H9 (cell line): ENCODE measurements around the gene DTNB. TPM values are rescaled to one million over a fixed set of nuclear protein-coding genes. Genes with fewer than 3 reads are reported as not detected.
A peak's percentile ranks its signal among the peaks of the same experiment; 100 is the strongest.

Source experiments
- DNase-seq: peaks from one replicate; pipeline ENCODE4 v3.0.0-alpha.2; 2017
- H2AFZ ChIP-seq: one replicate; pipeline ENCODE4 v1.6.1; 2013; ENCODE audit warnings: mild to moderate bottlenecking, low read length, control low read depth, moderate library complexity
- H2AK5ac ChIP-seq: 2 replicates; pipeline ENCODE4 v1.6.1; 2013; ENCODE audit warnings: low read length, control low read depth, mixed read lengths; ENCODE audit not compliant: insufficient read length
- H2BK120ac ChIP-seq: one replicate; pipeline ENCODE4 v1.6.1; 2013; ENCODE audit warnings: low read depth, mild to moderate bottlenecking, low read length, control low read depth, inconsistent platforms; ENCODE audit not compliant: poor library complexity, severe bottlenecking
- H2BK12ac ChIP-seq: 2 replicates; pipeline ENCODE4 v1.6.1; 2013; ENCODE audit warnings: low read length, control low read depth, mixed read lengths, low read depth; ENCODE audit not compliant: insufficient read length
- H2BK15ac ChIP-seq: 2 replicates; pipeline ENCODE4 v1.6.1; 2013; ENCODE audit warnings: low read depth, low read length, control low read depth
- H2BK20ac ChIP-seq: one replicate; pipeline ENCODE4 v1.6.1; 2013; ENCODE audit warnings: low read depth, mild to moderate bottlenecking, low read length, control low read depth, inconsistent platforms; ENCODE audit not compliant: poor library complexity, severe bottlenecking
- H2BK5ac ChIP-seq: 2 replicates; pipeline ENCODE4 v1.6.1; 2013; ENCODE audit warnings: low read length, control low read depth, mixed read lengths; ENCODE audit not compliant: insufficient read length
- H3K14ac ChIP-seq: 2 replicates; pipeline ENCODE4 v1.6.1; 2013; ENCODE audit warnings: low read length, control low read depth; ENCODE audit not compliant: insufficient read depth
- H3K18ac ChIP-seq: 2 replicates; pipeline ENCODE4 v1.6.1; 2013; ENCODE audit warnings: low read depth, mild to moderate bottlenecking, mixed read lengths, low read length, control low read depth; ENCODE audit not compliant: insufficient read length
- H3K23ac ChIP-seq: 2 replicates; pipeline ENCODE4 v1.6.1; 2013; ENCODE audit warnings: low read length, control low read depth, mixed read lengths, low read depth; ENCODE audit not compliant: insufficient read length
- H3K23me2 ChIP-seq: 2 replicates; pipeline ENCODE4 v1.6.1; 2013; ENCODE audit warnings: low read depth, mild to moderate bottlenecking, mixed read lengths, low read length, control low read depth; ENCODE audit not compliant: insufficient read length, poor library complexity, severe bottlenecking
- H3K27ac ChIP-seq: 2 replicates; pipeline ENCODE4 v1.5.1; 2013; ENCODE audit warnings: low read length, control low read depth, mixed read lengths, low read depth; ENCODE audit not compliant: insufficient read length
- H3K27me3 ChIP-seq: 2 replicates; pipeline ENCODE4 v1.6.1; 2013; ENCODE audit warnings: low read length, control low read depth, inconsistent platforms; ENCODE audit not compliant: insufficient read depth
- H3K4ac ChIP-seq: 2 replicates; pipeline ENCODE4 v1.6.1; 2013; ENCODE audit warnings: low read depth, mild to moderate bottlenecking, control low read depth, inconsistent platforms, low read length, moderate library complexity
- H3K4me1 ChIP-seq: 2 replicates; pipeline ENCODE4 v1.6.1; 2013; ENCODE audit warnings: low read length, control low read depth, inconsistent platforms; ENCODE audit not compliant: insufficient read depth
- H3K4me2 ChIP-seq: 2 replicates; pipeline ENCODE4 v1.6.1; 2013; ENCODE audit warnings: low read length, control low read depth, mixed read lengths; ENCODE audit not compliant: insufficient read length, insufficient read depth
- H3K56ac ChIP-seq: 2 replicates; pipeline ENCODE4 v1.6.1; 2013; ENCODE audit warnings: low read depth, mild to moderate bottlenecking, mixed read lengths, low read length, control low read depth; ENCODE audit not compliant: insufficient read length
- H3K79me1 ChIP-seq: 2 replicates; pipeline ENCODE4 v1.6.1; 2013; ENCODE audit warnings: low read depth, mild to moderate bottlenecking, moderate library complexity, low read length, control low read depth, inconsistent platforms; ENCODE audit not compliant: insufficient read depth, poor library complexity, severe bottlenecking
- H3K79me2 ChIP-seq: 2 replicates; pipeline ENCODE4 v1.6.1; 2013; ENCODE audit warnings: low read length, control low read depth, inconsistent platforms; ENCODE audit not compliant: insufficient read depth
- H3K9ac ChIP-seq: 2 replicates; pipeline ENCODE4 v1.6.1; 2013; ENCODE audit warnings: low read length, control low read depth, mixed read lengths; ENCODE audit not compliant: insufficient read length; ENCODE audit errors: extremely low read depth
- H3K9me3 ChIP-seq: one replicate; pipeline ENCODE4 v1.6.1; 2013; ENCODE audit warnings: low read depth, low read length, inconsistent platforms; ENCODE audit not compliant: control insufficient read depth
- H3T11ph ChIP-seq: one replicate; pipeline ENCODE4 v1.6.1; 2013; ENCODE audit warnings: mild to moderate bottlenecking, low read length, control low read depth, inconsistent platforms
- H4K20me1 ChIP-seq: one replicate; pipeline ENCODE4 v1.6.1; 2013; ENCODE audit not compliant: control insufficient read depth, insufficient read length, insufficient read depth
- H4K5ac ChIP-seq: 2 replicates; pipeline ENCODE4 v1.6.1; 2013; ENCODE audit warnings: low read depth, mild to moderate bottlenecking, mixed read lengths, low read length, control low read depth; ENCODE audit not compliant: insufficient read length
- H4K8ac ChIP-seq: replicated peaks from 2 replicates; pipeline ENCODE4 v1.6.1; 2013; ENCODE audit warnings: low read length, control low read depth, mixed read lengths, low read depth; ENCODE audit not compliant: insufficient read length
- H4K91ac ChIP-seq: 2 replicates; pipeline ENCODE4 v1.6.1; 2013; ENCODE audit warnings: low read depth, mild to moderate bottlenecking, moderate library complexity, mixed read lengths, low read length, control low read depth; ENCODE audit not compliant: insufficient read length
- H3K27ac Mint-ChIP-seq, 3 experiments: 2 replicates in 2 of 3; 3 replicates in 1 of 3; pipeline ENCODE4 v1.8.0; 2020 to 2021; ENCODE audit warnings: mixed read lengths in 3 of 3, mild to moderate bottlenecking in 1 of 3, moderate library complexity in 1 of 3
- H3K27me3 Mint-ChIP-seq: 2 replicates; pipeline ENCODE4 v1.8.0; 2021; ENCODE audit warnings: low read depth, mild to moderate bottlenecking, moderate library complexity, mixed read lengths
- H3K36me3 Mint-ChIP-seq, 3 experiments: 2 replicates in 2 of 3; 3 replicates in 1 of 3; pipeline ENCODE4 v1.8.0; 2020 to 2021; ENCODE audit warnings: low read depth in 3 of 3, mixed read lengths in 3 of 3; ENCODE audit not compliant: insufficient read depth in 1 of 3
- H3K4me1 Mint-ChIP-seq, 2 experiments: 2 replicates each; pipeline ENCODE4 v1.8.0; 2020; ENCODE audit warnings: mixed read lengths in 2 of 2
- H3K4me3 Mint-ChIP-seq, 2 experiments: 2 replicates in 1 of 2; 3 replicates in 1 of 2; pipeline ENCODE4 v1.8.0; 2020 to 2021; ENCODE audit warnings: mild to moderate bottlenecking in 2 of 2, mixed read lengths in 2 of 2, moderate library complexity in 1 of 2
- H3K9me3 Mint-ChIP-seq, 2 experiments: 2 replicates in 1 of 2; 3 replicates in 1 of 2; pipeline ENCODE4 v1.8.0; 2020; ENCODE audit warnings: mild to moderate bottlenecking in 2 of 2, mixed read lengths in 2 of 2, moderate library complexity in 1 of 2
- CTCF ChIP-seq: fragments of 200-600 bp; sonication (generic); conservative IDR thresholded peaks from 3 replicates; pipeline ENCODE4 v1.8.0; 2021; ENCODE audit warnings: antibody characterized with exemption, mild to moderate bottlenecking
- WGBS: extraction: QIAGEN DNeasy Blood & Tissue Kit; methylation state at CpG from one replicate; pipeline ENCODE4 v1.1.7; 2013; ENCODE audit warnings: missing lambda C conversion rate, low lambda C conversion rate, mixed read lengths; ENCODE audit not compliant: insufficient read length; ENCODE audit errors: extremely low coverage; 5-methylcytosine and 5-hydroxymethylcytosine counted together
- total RNA-seq: library from RNA; stranded (reverse); gene quantifications from 2 replicates; pipeline ENCODE4 v1.2.1, GENCODE V29; 2021

The DTNB gene
- total RNA-seq, 1 experiment from 2014 or later = 26.7 TPM

GRCh38 chr2:25618676-25619075 is 54.7 kb downstream of the DTNB start:
- no peak for TF ChIP-seq CTCF
- H2BK12ac ChIP-seq = no peak overlapping the region
- H3K23ac ChIP-seq = no peak overlapping the region
- no peak overlapping the region for H3K18ac ChIP-seq
- no peak for DNase-seq
- H4K8ac ChIP-seq = no peak overlapping the region
- H3K79me1 ChIP-seq = no peaks in the 10 kb centered on the region
- no peak overlapping the region for H2AK5ac ChIP-seq
- no peak overlapping the region for H3K4me2 ChIP-seq
- Mint-ChIP-seq H3K4me1 (peaks cover 17 to 19% of the 10 kb centered on the region in 2 experiments), H3K4me3 (no peak overlapping the region), H3K9me3 (no peaks in the 10 kb centered on the region; a peak in 2 of 5 replicates), H3K36me3 (peaks cover 14 to 31% (median 15%) of the 10 kb centered on the region in 3 experiments; a peak in 6 of 7 replicates), H3K27me3 (no peaks in the 10 kb centered on the region), H3K27ac (peak overlapping the region in 1 of 3 experiments; percentile 7; a peak in 1 of 7 replicates)
- H2BK15ac ChIP-seq = no peak overlapping the region
- no peak overlapping the region for H2BK5ac ChIP-seq
- H3K56ac ChIP-seq = no peak overlapping the region
- no peak overlapping the region for H4K5ac ChIP-seq
- H3K27ac ChIP-seq = no peak overlapping the region
- no peak overlapping the region for H3K14ac ChIP-seq
- H3K4me1 ChIP-seq = no peaks in the 10 kb centered on the region; the same call in 1 of the 2 replicates
- H2BK120ac ChIP-seq = no peak overlapping the region
- no peak overlapping the region for H2BK20ac ChIP-seq
- H3K9me3 ChIP-seq = no peaks in the 10 kb centered on the region
- no peak overlapping the region for H4K91ac ChIP-seq
- no peaks in the 10 kb centered on the region for H3K79me2 ChIP-seq
- H3K4ac ChIP-seq = no peak overlapping the region
- no CpG with 5 or more reads among the region's 2 CpGs for WGBS
- H3K23me2 ChIP-seq = no peaks in the 10 kb centered on the region
- no peak overlapping the region for H3T11ph ChIP-seq
- H2AFZ ChIP-seq = no peak overlapping the region
- no peaks in the 10 kb centered on the region for H4K20me1 ChIP-seq
- H3K27me3 ChIP-seq = no peaks in the 10 kb centered on the region
- no peak overlapping the region for H3K9ac ChIP-seq
